Stimulated activated effector memory CD8-positive, alpha-beta T cell treated with anti-CD3 and anti-CD28 coated beads, Interleukin-12 subunit alpha, Interleukin-12 subunit beta, amount 100 ng/mL, for 72 hours (primary cell): ENCODE data around the gene SMOC1.

ENCODE experiments used
- ATAC-seq: fragments of 150-1000 bp; cut with Tn5 transposase; 2 replicates; pipeline ENCODE4 v1.10.0; 2021
- DNase-seq, 2 donors: peaks; one replicate each; pipeline ENCODE4 v3.0.0; 2021 to 2022; ENCODE audit warnings: low spot score in 2 of 2
- H3K27ac Mint-ChIP-seq: one replicate; pipeline ENCODE4 v1.8.0; 2022; ENCODE audit warnings: mild to moderate bottlenecking, mixed read lengths
- H3K36me3 Mint-ChIP-seq: one replicate; pipeline ENCODE4 v1.8.0; 2022; ENCODE audit warnings: mild to moderate bottlenecking, mixed read lengths
- H3K4me1 Mint-ChIP-seq: one replicate; pipeline ENCODE4 v1.8.0; 2022; ENCODE audit warnings: mixed read lengths
- H3K4me3 Mint-ChIP-seq: one replicate; pipeline ENCODE4 v1.8.0; 2022; ENCODE audit warnings: mild to moderate bottlenecking, mixed read lengths
- H3K9me3 Mint-ChIP-seq: one replicate; pipeline ENCODE4 v1.8.0; 2022; ENCODE audit warnings: mixed read lengths

Gene SMOC1

GRCh38 chr14:70011708-70012107 lies 132.5 kb downstream of the SMOC1 start:
- Mint-ChIP-seq H3K9me3 (no peaks in the 10 kb centered on the region), H3K4me1 (no peaks in the 10 kb centered on the region), H3K36me3 (no peaks in the 10 kb centered on the region), H3K4me3 (no peak overlapping the region), H3K27ac (no peak overlapping the region)
- DNase-seq (no peak), ATAC-seq (no peak)

- ATAC-seq (no peak), DNase-seq (peak; percentile 11 to 68)
- no peaks in the 10 kb centered on the region for H3K36me3 Mint-ChIP-seq
- no peak overlapping the region for H3K27ac Mint-ChIP-seq
- no peaks in the 10 kb centered on the region for H3K9me3 Mint-ChIP-seq
- peaks cover 9% of the 10 kb centered on the region for H3K4me1 Mint-ChIP-seq
- no peak overlapping the region for H3K4me3 Mint-ChIP-seq
Observed at GRCh38 chr14:70013271-70013873, 134.2 kb downstream of the SMOC1 start.

- Mint-ChIP-seq H3K36me3 (no peaks in the 10 kb centered on the region), H3K9me3 (no peaks in the 10 kb centered on the region), H3K4me3 (no peak overlapping the region), H3K4me1 (peaks cover 17% of the 10 kb centered on the region), H3K27ac (peak overlapping the region; percentile 8)
- no peak for ATAC-seq
- no peak for DNase-seq
Observed at GRCh38 chr14:70014406-70015095, 135.3 kb downstream of the SMOC1 start.

GRCh38 chr14:70018230-70018629 lies 139.0 kb downstream of the SMOC1 start:
- Mint-ChIP-seq H3K4me1 (peaks cover 17% of the 10 kb centered on the region), H3K9me3 (no peaks in the 10 kb centered on the region), H3K36me3 (no peaks in the 10 kb centered on the region), H3K4me3 (no peak overlapping the region), H3K27ac (no peak overlapping the region)
- DNase-seq = no peak
- no peak for ATAC-seq

- Mint-ChIP-seq H3K4me3 (no peak overlapping the region), H3K9me3 (no peaks in the 10 kb centered on the region)
- no peak for ATAC-seq
Observed at GRCh38 chr14:70018713-70019211, 139.5 kb downstream of the SMOC1 start.

GRCh38 chr14:70019695-70020094 lies 140.5 kb downstream of the SMOC1 start:
- peaks cover 17% of the 10 kb centered on the region for H3K4me1 Mint-ChIP-seq
- H3K9me3 Mint-ChIP-seq = no peaks in the 10 kb centered on the region
- ATAC-seq (no peak), DNase-seq (no peak)
- H3K4me3 Mint-ChIP-seq = no peak overlapping the region
- no peak overlapping the region for H3K27ac Mint-ChIP-seq
- H3K36me3 Mint-ChIP-seq = no peaks in the 10 kb centered on the region

More at GRCh38 chr14:70018713-70019211, 139.5 kb downstream of the SMOC1 start:
- H3K27ac Mint-ChIP-seq = no peak overlapping the region
- H3K36me3 Mint-ChIP-seq = no peaks in the 10 kb centered on the region
- DNase-seq = no peak
- peaks cover 17% of the 10 kb centered on the region for H3K4me1 Mint-ChIP-seq

- Mint-ChIP-seq H3K4me1 (peaks cover 17% of the 10 kb centered on the region), H3K4me3 (no peak overlapping the region), H3K9me3 (no peaks in the 10 kb centered on the region), H3K36me3 (no peaks in the 10 kb centered on the region), H3K27ac (no peak overlapping the region)
- ATAC-seq (peak; percentile 20), DNase-seq (no peak)
Observed at GRCh38 chr14:70020352-70021170, 141.3 kb downstream of the SMOC1 start.

GRCh38 chr14:70021548-70022220 lies 142.5 kb downstream of the SMOC1 start:
- Mint-ChIP-seq H3K36me3 (no peaks in the 10 kb centered on the region), H3K27ac (no peak overlapping the region), H3K4me3 (no peak overlapping the region), H3K4me1 (peaks cover 17% of the 10 kb centered on the region), H3K9me3 (no peaks in the 10 kb centered on the region)
- ATAC-seq (no peak), DNase-seq (no peak)

- H3K36me3 Mint-ChIP-seq = no peaks in the 10 kb centered on the region
- no peaks in the 10 kb centered on the region for H3K9me3 Mint-ChIP-seq
- ATAC-seq (no peak), DNase-seq (no peak)
- H3K4me1 Mint-ChIP-seq = peaks cover 13% of the 10 kb centered on the region
- no peak overlapping the region for H3K4me3 Mint-ChIP-seq
- no peak overlapping the region for H3K27ac Mint-ChIP-seq
Observed at GRCh38 chr14:70022771-70023445, 143.7 kb downstream of the SMOC1 start.

- H3K36me3 Mint-ChIP-seq = no peaks in the 10 kb centered on the region
- H3K9me3 Mint-ChIP-seq = no peaks in the 10 kb centered on the region
- H3K27ac Mint-ChIP-seq = no peak overlapping the region
- peaks cover 8% of the 10 kb centered on the region for H3K4me1 Mint-ChIP-seq
- ATAC-seq (no peak), DNase-seq (no peak)
- H3K4me3 Mint-ChIP-seq = no peak overlapping the region
Observed at GRCh38 chr14:70023871-70024270, 144.7 kb downstream of the SMOC1 start.

GRCh38 chr14:70027785-70028428 lies 148.7 kb downstream of the SMOC1 start:
- Mint-ChIP-seq H3K27ac (no peak overlapping the region), H3K36me3 (no peaks in the 10 kb centered on the region), H3K4me1 (peaks cover 5% of the 10 kb centered on the region), H3K4me3 (no peak overlapping the region), H3K9me3 (no peaks in the 10 kb centered on the region)
- ATAC-seq (peak; percentile 49), DNase-seq (peak; percentile 60 to 86)

- H3K4me1 Mint-ChIP-seq = peaks cover 5% of the 10 kb centered on the region
- H3K9me3 Mint-ChIP-seq = no peaks in the 10 kb centered on the region
- ATAC-seq (no peak), DNase-seq (no peak)
- H3K4me3 Mint-ChIP-seq = no peak overlapping the region
- no peaks in the 10 kb centered on the region for H3K36me3 Mint-ChIP-seq
- H3K27ac Mint-ChIP-seq = no peak overlapping the region
Observed at GRCh38 chr14:70029296-70030132, 150.3 kb downstream of the SMOC1 start.

- Mint-ChIP-seq H3K9me3 (no peaks in the 10 kb centered on the region), H3K4me1 (peaks cover 5% of the 10 kb centered on the region), H3K36me3 (no peaks in the 10 kb centered on the region), H3K27ac (no peak overlapping the region), H3K4me3 (no peak overlapping the region)
- no peak for ATAC-seq
- DNase-seq = no peak
Observed at GRCh38 chr14:70032016-70032415, 152.8 kb downstream of the SMOC1 start.

GRCh38 chr14:70032447-70032846 lies 153.2 kb downstream of the SMOC1 start:
- ATAC-seq = no peak
- no peak overlapping the region for H3K4me3 Mint-ChIP-seq
- no peak for DNase-seq
- H3K9me3 Mint-ChIP-seq = no peaks in the 10 kb centered on the region
- H3K36me3 Mint-ChIP-seq = no peaks in the 10 kb centered on the region
- peaks cover 5% of the 10 kb centered on the region for H3K4me1 Mint-ChIP-seq
- H3K27ac Mint-ChIP-seq = no peak overlapping the region
